Sigmoid colon (tissue), 4 donors: Measurements from ENCODE around the gene EPB41L4A.

Experiments used
- CTCF ChIP-seq, 4 experiments: fragments of 450-650 bp in 3 of 4; fragments of 200-600 bp in 1 of 4; IDR thresholded peaks; one replicate each; pipeline ENCODE4 v1.5.1; 2016 to 2019; ENCODE audit warnings: antibody characterized with exemption in 4 of 4, mild to moderate bottlenecking in 3 of 4, moderate library complexity in 2 of 4
- EP300 ChIP-seq, 4 donors: sonication (generic); formaldehyde crosslinking; IDR thresholded peaks; one replicate each; pipeline ENCODE4 v1.6.1; 2017; ENCODE audit warnings: antibody characterized with exemption in 4 of 4
- POLR2A ChIP-seq, 2 donors: fragments of 450-650 bp; IDR thresholded peaks; one replicate each; pipeline ENCODE4 v1.6.1; 2016; ENCODE audit warnings: antibody characterized with exemption in 2 of 2, mild to moderate bottlenecking in 2 of 2, moderate library complexity in 2 of 2
- POLR2AphosphoS5 ChIP-seq, 4 donors: sonication (generic); formaldehyde crosslinking; IDR thresholded peaks; one replicate each; pipeline ENCODE4 v1.6.1; 2017; ENCODE audit warnings: antibody characterized with exemption in 4 of 4

DNA sequence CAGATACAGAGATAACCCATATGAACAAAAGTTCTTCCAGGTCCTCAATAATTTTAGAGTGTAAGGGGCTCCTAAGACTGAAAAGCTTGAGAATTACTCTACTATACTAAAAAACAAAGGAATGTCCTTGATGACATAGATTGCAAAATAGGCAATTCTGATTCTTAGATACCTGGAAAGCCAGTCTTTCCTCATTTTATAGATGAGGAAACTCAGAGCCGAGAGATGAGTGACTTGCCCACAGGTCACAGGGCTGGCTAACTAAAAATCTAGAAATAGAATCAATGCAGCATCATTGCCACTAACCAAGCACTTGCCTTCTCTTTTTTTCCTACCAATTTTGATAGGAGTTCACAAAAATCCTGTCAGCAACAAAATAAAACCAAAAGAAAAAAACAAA lies 101.2 kb downstream of the EPB41L4A start:
- TF ChIP-seq CTCF (IDR thresholded peaks at IDR 0.05) (no peak), POLR2AphosphoS5 (IDR thresholded peaks at IDR 0.05) (no peak), POLR2A (IDR thresholded peaks at IDR 0.05) (no peak), EP300 (IDR thresholded peaks at IDR 0.05) (no peak)
